ENCODE results near the gene LMO2. TPM values are rescaled to one million over a fixed set of nuclear protein-coding genes. Genes with fewer than 3 reads are reported as not detected.

The LMO2 gene
- total RNA-seq, 4 donors from 2014 or later, result 8.4 to 37.4 (median 19.3) TPM

DNA sequence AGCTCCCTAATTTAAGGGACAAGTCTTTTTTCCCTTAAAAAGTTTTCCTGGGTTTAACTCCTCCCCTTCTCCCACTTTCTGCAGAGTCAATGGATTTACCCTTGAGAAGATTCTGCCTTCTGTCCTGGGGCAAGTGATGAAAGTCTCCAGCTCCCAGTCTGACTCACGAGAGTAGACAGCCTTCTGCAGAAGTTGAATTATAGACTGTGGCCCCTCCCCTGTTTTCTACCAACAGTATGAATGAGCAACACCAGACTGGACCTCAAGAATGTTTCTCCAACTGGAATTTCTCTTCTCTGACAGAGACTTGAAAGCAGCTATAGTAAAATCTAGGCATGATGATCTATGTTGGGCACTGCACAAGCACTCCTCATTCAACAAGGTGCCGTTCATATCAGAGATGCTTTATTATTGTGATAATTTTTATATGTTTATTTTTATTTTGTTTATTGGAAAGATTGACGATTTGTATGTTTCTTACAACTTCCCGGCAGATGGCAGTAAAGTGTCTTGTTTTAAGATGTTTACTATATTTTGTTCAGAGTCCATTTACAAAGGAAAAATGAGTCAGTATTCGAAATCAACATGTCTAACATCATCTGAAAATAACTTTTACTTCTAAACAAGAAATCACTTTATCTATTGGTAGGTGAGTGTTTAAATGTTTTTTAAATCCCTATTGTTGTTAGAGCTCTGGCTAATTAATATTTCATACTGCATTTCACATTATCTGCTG, 56.6 kb downstream of the LMO2 start:
- Histone ChIP-seq H3K4me1 (no peaks in the 10 kb centered on the region), H3K9me3 (no peaks in the 10 kb centered on the region), H3K27me3 (no peaks in the 10 kb centered on the region), H3K4me3 (no peak overlapping the region), H3K27ac (no peak overlapping the region), H3K36me3 (no peaks in the 10 kb centered on the region)
- peak in 1 of 2 donors; percentile 21 for DNase-seq (ENCODE audit: low spot score in 2 of 2)
- 23 to 28% methylated on average over 5 of the region's 5 CpGs for WGBS, 2 donors
- no peak for TF ChIP-seq POLR2A (IDR thresholded peaks at IDR 0.05)
- TF ChIP-seq, protein P1, sequence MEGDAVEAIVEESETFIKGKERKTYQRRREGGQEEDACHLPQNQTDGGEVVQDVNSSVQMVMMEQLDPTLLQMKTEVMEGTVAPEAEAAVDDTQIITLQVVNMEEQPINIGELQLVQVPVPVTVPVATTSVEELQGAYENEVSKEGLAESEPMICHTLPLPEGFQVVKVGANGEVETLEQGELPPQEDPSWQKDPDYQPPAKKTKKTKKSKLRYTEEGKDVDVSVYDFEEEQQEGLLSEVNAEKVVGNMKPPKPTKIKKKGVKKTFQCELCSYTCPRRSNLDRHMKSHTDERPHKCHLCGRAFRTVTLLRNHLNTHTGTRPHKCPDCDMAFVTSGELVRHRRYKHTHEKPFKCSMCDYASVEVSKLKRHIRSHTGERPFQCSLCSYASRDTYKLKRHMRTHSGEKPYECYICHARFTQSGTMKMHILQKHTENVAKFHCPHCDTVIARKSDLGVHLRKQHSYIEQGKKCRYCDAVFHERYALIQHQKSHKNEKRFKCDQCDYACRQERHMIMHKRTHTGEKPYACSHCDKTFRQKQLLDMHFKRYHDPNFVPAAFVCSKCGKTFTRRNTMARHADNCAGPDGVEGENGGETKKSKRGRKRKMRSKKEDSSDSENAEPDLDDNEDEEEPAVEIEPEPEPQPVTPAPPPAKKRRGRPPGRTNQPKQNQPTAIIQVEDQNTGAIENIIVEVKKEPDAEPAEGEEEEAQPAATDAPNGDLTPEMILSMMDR (IDR thresholded peaks at IDR 0.05), result peak in 3 of 5 experiments; percentile 13 to 25 (median 18)
- TF ChIP-seq EP300 (IDR thresholded peaks at IDR 0.05), result no peak

DNA sequence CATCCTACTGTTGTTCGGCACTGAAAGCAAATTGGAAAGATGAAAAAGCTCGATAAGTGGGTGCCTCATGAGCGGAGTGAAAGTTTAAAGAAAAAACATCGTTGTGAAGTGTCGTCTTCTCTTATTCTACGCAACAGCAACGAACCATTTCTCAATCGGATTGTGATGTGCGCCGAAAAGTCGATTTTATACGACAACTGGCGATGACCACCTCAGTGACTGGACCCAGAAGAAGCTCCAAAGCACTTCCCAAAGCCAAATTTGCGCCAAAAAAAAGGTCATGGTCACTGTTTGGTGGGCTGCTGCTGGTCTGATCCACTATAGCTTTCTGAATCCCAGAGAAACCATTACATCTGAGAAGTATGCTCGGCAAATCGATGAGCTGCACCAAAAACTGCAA, 59.2 kb downstream of the LMO2 start:
- Histone ChIP-seq H3K27me3 (peaks cover 0 to 16% of the 10 kb centered on the region in 2 donors), H3K36me3 (no peaks in the 10 kb centered on the region), H3K9me3 (no peaks in the 10 kb centered on the region), H3K4me3 (no peak overlapping the region), H3K27ac (no peak overlapping the region), H3K4me1 (peaks cover 0 to 13% (median 7%) of the 10 kb centered on the region in 4 donors)
- TF ChIP-seq EP300 (IDR thresholded peaks at IDR 0.05) (no peak), POLR2A (IDR thresholded peaks at IDR 0.05) (no peak)
- TF ChIP-seq, protein P1 (IDR thresholded peaks at IDR 0.05), result no peak
- DNase-seq (ENCODE audit: low spot score in 2 of 2), result no peak
- 89 to 91% methylated on average over 16 of the region's 16 CpGs for WGBS, 2 donors

DNA sequence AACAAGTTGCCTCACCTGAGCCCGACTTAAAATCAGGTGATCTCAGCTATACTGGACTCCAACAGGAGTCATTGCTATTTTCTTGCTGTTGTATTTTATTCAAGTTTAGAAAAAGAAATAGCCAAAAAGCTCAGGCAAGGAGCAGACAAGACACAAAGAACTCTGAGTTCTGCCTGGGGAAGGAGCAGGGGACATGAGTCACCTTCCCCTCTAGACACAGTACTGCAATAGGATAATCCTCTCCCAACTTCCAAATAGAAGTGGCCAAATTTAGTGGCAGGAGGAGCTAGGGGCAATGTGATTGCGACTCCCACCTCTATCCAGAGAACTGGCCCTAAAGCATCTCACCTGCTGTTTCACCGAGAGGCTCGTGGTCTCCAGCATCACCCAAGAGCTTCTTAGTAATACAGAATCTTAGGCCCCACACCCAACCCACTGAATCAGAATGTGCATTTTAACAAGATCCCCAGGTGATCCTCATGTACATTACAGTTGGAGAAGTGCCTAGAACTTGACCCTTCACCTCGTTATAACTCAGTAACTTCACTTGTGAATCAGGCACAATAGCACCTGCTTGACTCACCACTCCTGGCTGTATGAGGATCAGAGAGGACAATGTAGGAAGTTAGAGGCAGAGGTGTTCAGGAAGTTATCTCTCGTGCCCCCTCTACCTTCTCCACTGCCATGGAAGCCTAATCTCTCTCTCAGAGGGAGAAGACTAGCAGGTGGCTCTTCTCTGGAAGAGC, 60.8 kb downstream of the LMO2 start:
- no peak overlapping the region for H3K27ac ChIP-seq
- no peak for DNase-seq (ENCODE audit: low spot score in 2 of 2)
- TF ChIP-seq, protein P1 (IDR thresholded peaks at IDR 0.05), result no peak
- no peak for TF ChIP-seq POLR2A (IDR thresholded peaks at IDR 0.05)
- no peak for TF ChIP-seq EP300 (IDR thresholded peaks at IDR 0.05)
- H3K27me3 ChIP-seq, result peaks cover 0 to 25% of the 10 kb centered on the region in 2 donors
- WGBS, 2 donors, result 69 to 70% methylated on average over 6 of the region's 6 CpGs
- peaks cover 0 to 13% (median 7%) of the 10 kb centered on the region in 4 donors for H3K4me1 ChIP-seq
- H3K36me3 ChIP-seq, result no peaks in the 10 kb centered on the region
- no peaks in the 10 kb centered on the region for H3K9me3 ChIP-seq
- no peak overlapping the region for H3K4me3 ChIP-seq

DNA sequence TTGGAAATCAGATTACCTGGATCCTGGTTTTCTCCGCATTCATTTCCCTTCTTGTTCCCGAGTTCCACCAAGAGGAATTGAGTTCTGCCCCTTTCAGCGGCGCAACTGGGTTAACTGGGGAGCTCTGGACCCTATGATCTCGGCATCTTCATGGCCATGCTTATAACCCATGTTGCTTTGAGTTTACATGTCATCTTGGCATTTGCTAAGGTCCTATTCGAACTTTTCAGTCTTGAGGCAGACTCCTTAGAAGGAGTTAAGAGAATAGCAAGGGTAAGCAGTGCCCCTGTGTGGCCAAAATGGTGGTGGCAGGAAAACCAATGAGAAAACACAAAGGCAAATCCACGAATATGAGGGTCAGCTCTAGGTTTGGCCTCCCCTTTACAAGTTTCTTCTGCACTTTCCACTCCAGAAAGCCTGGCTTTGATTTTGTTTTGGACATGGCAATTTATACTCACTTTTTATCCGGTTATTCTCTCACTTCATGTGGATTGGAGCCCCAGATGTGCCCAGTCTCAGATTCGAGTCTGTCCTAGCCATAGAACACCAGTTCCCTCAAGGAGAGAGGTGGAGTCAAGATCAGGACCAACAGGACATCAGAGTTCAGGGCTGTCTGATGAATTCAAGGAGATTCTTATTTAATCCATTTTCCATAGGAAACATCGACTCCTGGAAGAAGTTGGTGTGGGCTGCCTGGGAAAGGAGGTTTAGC, 62.3 kb downstream of the LMO2 start:
- no peak for TF ChIP-seq POLR2A (IDR thresholded peaks at IDR 0.05)
- TF ChIP-seq, protein P1 (IDR thresholded peaks at IDR 0.05), result peak; percentile 54 to 84 (median 69)
- peak overlapping the region; percentile 17 to 51 (median 38) for H3K4me3 ChIP-seq
- H3K27me3 ChIP-seq, result peaks cover 0 to 25% of the 10 kb centered on the region in 2 donors
- H3K4me1 ChIP-seq, result peaks cover 0 to 13% (median 7%) of the 10 kb centered on the region in 4 donors
- WGBS, 2 donors, result 21 to 23% methylated on average over 10 of the region's 10 CpGs
- H3K36me3 ChIP-seq, result no peaks in the 10 kb centered on the region
- H3K27ac ChIP-seq, result no peak overlapping the region
- DNase-seq (ENCODE audit: low spot score in 2 of 2), result peak; percentile 27 to 71
- H3K9me3 ChIP-seq, result no peaks in the 10 kb centered on the region
